Neural crest cell (in vitro differentiated cells): ENCODE measurements around the gene NSUN2. TPM values are rescaled to one million over a fixed set of nuclear protein-coding genes. Genes with fewer than 3 reads are reported as not detected.

Experiments
- DNase-seq: peaks from one replicate; pipeline ENCODE4 v3.0.0; 2021; ENCODE audit warnings: low read depth, mixed read lengths, low spot score
- H3K27ac Mint-ChIP-seq: one replicate; pipeline ENCODE4 v1.8.0; 2021; ENCODE audit warnings: mild to moderate bottlenecking, mixed read lengths; ENCODE audit not compliant: unreplicated experiment
- H3K27me3 Mint-ChIP-seq: 2 replicates; pipeline ENCODE4 v1.8.0; 2021; ENCODE audit warnings: low read depth, mild to moderate bottlenecking, mixed read lengths
- H3K36me3 Mint-ChIP-seq: 2 replicates; pipeline ENCODE4 v1.8.0; 2021; ENCODE audit warnings: low read depth, mild to moderate bottlenecking, mixed read lengths
- H3K4me1 Mint-ChIP-seq: 2 replicates; pipeline ENCODE4 v1.8.0; 2021; ENCODE audit warnings: mixed read lengths
- H3K4me3 Mint-ChIP-seq: one replicate; pipeline ENCODE4 v1.8.0; 2021; ENCODE audit warnings: mild to moderate bottlenecking, mixed read lengths
- H3K9me3 Mint-ChIP-seq: 2 replicates; pipeline ENCODE4 v1.8.0; 2021; ENCODE audit warnings: mixed read lengths
- CTCF ChIP-seq: fragments of 200-600 bp; sonication (generic); conservative IDR thresholded peaks from 2 replicates; pipeline ENCODE4 v1.5.0; 2021; ENCODE audit warnings: antibody characterized with exemption, mild to moderate bottlenecking
- total RNA-seq: library from RNA; stranded (reverse); gene quantifications from 2 replicates; pipeline ENCODE4 v1.2.1, GENCODE V29; 2021

NSUN2 gene
- total RNA-seq, 1 donor from 2014 or later: 76.9 TPM

DNA sequence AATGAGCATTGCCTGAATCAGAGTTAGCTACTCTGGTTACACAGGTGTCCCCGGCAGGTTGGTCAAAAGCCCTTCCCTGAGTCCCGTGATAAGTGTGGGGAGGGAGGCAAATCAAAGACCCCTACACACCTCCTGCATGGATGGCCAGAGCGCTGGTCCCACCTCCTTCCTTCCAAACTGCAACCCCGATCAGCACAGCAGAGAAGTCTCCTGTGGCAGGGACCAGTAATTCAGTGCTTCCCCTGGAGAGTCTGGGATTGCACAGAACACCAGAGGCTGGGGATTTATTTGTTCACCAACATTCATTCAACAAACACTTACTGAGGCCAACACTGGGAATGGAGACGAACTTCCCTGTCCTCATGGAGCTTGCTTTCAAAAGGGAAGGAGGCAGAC lies 46.2 kb downstream of the NSUN2 start:
- Mint-ChIP-seq H3K4me1 (peaks cover 4% of the 10 kb centered on the region), H3K36me3 (peaks cover 3% of the 10 kb centered on the region), H3K27me3 (peaks cover 50% of the 10 kb centered on the region), H3K27ac (no peak overlapping the region), H3K4me3 (no peak overlapping the region), H3K9me3 (peaks cover 4% of the 10 kb centered on the region)
- DNase-seq: no peak
- no peak for TF ChIP-seq CTCF

GRCh38 chr5:6585939-6586646 lies 46.8 kb downstream of the NSUN2 start:
- Mint-ChIP-seq H3K9me3 (peaks cover 4% of the 10 kb centered on the region), H3K4me1 (peaks cover 4% of the 10 kb centered on the region), H3K4me3 (no peak overlapping the region), H3K36me3 (peaks cover 3% of the 10 kb centered on the region), H3K27ac (no peak overlapping the region), H3K27me3 (peaks cover 56% of the 10 kb centered on the region)
- no peak for TF ChIP-seq CTCF
- DNase-seq: no peak

GRCh38 chr5:6585168-6585567 lies 47.7 kb downstream of the NSUN2 start:
- H3K27ac Mint-ChIP-seq: no peak overlapping the region
- no peak for DNase-seq
- H3K36me3 Mint-ChIP-seq: peaks cover 3% of the 10 kb centered on the region
- no peak for TF ChIP-seq CTCF
- peaks cover 64% of the 10 kb centered on the region for H3K27me3 Mint-ChIP-seq
- peaks cover 4% of the 10 kb centered on the region for H3K9me3 Mint-ChIP-seq
- H3K4me1 Mint-ChIP-seq: peaks cover 4% of the 10 kb centered on the region
- peak overlapping the region; percentile 48 for H3K4me3 Mint-ChIP-seq

DNA sequence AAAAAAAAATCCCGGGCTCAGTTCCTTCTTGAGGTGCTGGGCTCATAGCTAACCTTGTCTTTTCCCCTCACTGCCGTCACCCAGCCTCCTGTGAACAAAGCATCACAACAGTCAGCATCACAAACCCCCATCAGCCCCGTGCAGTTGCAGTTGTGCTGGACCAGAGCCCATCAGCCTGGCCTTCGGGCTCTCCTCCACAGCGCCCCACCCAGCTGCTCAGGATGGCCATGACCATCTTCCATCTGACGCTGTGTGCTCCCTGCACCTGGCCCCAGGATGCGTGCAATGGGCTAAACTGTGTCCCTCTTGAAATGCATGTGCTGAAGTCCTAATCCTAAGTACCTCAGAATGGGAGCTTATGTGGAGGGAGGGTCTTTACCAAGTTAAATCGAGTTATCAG lies 48.1 kb downstream of the NSUN2 start:
- H3K36me3 Mint-ChIP-seq: no peaks in the 10 kb centered on the region
- peak overlapping the region; percentile 48 for H3K4me3 Mint-ChIP-seq
- no peak overlapping the region for H3K27ac Mint-ChIP-seq
- no peak for TF ChIP-seq CTCF
- H3K9me3 Mint-ChIP-seq: peaks cover 4% of the 10 kb centered on the region
- peaks cover 4% of the 10 kb centered on the region for H3K4me1 Mint-ChIP-seq
- DNase-seq: no peak
- H3K27me3 Mint-ChIP-seq: peaks cover 68% of the 10 kb centered on the region

GRCh38 chr5:6584101-6584645 lies 48.7 kb downstream of the NSUN2 start:
- H3K36me3 Mint-ChIP-seq: no peaks in the 10 kb centered on the region

More at GRCh38 chr5:6584101-6584645, 48.7 kb downstream of the NSUN2 start:
- no peak for TF ChIP-seq CTCF
- Mint-ChIP-seq H3K9me3 (peaks cover 4% of the 10 kb centered on the region), H3K27ac (no peak overlapping the region), H3K27me3 (peaks cover 74% of the 10 kb centered on the region), H3K4me3 (peak overlapping the region; percentile 59), H3K4me1 (peaks cover 4% of the 10 kb centered on the region)
- no peak for DNase-seq
